H7 (cell line): ENCODE measurements around the gene SH3BP1. TPM values are rescaled to one million over a fixed set of nuclear protein-coding genes. Genes with fewer than 3 reads are reported as not detected.
A peak's percentile ranks its signal among the peaks of the same experiment; 100 is the strongest.
"Not testable (repeated sequence)": the region's sequence is repeated elsewhere in the genome, so short reads cannot be mapped to it uniquely, and the experiment has no call there.

ENCODE experiments used
- DNase-seq: peaks from one replicate; pipeline ENCODE4 v3.0.0; 2012
- H3K27me3 ChIP-seq: 2 replicates; pipeline ENCODE4 v1.6.0; 2011; ENCODE audit warnings: mild to moderate bottlenecking, low read length; ENCODE audit not compliant: control insufficient read depth, insufficient read depth
- H3K36me3 ChIP-seq: replicated peaks from 2 replicates; pipeline ENCODE4 v1.5.1; 2011; ENCODE audit warnings: low read length; ENCODE audit not compliant: control insufficient read depth, insufficient read depth
- H3K4me3 ChIP-seq: 2 replicates; pipeline ENCODE4 v1.5.1; 2011; ENCODE audit warnings: low read depth, mild to moderate bottlenecking, control low read depth, low read length, moderate library complexity; ENCODE audit not compliant: insufficient read depth
- total RNA-seq: library from RNA; depleted of rRNA; stranded (reverse); fragments of >200 nt; shearing (Covaris generic); gene quantifications from 2 replicates; pipeline ENCODE4 v1.2.3, GENCODE V29; 2014

Gene SH3BP1
- total RNA-seq, 1 experiment from 2014 or later, result 35.2 TPM

DNA sequence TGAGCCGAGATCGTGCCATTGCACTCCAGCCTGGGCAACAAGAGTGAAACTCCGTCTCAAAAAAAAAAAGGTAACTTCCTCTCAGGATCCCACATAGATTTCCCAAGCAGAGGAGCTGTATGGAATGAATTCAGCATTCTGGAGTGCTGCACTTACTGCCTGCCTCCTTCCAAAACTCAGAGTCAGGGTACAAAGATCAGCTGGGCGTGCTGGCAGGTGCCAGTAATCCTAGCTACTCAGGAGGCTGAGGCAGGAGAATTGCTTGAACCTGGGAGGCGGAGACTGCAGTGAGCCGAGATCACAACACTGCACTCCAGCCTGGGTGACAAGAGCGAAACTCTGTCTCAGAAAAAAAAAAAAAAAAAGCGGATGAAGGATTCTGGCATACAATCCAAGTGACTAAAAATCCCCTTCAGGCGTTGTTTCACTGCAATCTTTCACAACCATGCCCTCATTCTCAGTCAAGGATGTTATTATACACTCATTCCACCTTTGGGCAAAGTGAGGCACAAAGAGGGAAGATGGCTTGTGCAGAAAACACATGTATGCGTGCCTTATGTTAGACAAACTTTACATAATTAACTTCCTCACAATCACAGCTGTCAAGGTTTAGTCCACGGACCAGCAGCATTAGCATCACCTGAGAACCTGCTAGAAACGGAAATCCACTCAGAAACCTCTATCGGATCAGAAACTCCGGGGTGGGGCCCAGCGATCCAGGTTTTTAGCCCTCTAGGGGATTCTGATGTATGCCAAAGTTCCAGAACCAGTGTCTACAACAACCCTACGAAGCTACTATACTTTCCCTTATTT is 45.5 kb downstream of the SH3BP1 start:
- DNase-seq, result no peak
- no peaks in the 10 kb centered on the region for H3K27me3 ChIP-seq
- peaks cover 9% of the 10 kb centered on the region for H3K36me3 ChIP-seq
- no peak overlapping the region for H3K4me3 ChIP-seq

DNA sequence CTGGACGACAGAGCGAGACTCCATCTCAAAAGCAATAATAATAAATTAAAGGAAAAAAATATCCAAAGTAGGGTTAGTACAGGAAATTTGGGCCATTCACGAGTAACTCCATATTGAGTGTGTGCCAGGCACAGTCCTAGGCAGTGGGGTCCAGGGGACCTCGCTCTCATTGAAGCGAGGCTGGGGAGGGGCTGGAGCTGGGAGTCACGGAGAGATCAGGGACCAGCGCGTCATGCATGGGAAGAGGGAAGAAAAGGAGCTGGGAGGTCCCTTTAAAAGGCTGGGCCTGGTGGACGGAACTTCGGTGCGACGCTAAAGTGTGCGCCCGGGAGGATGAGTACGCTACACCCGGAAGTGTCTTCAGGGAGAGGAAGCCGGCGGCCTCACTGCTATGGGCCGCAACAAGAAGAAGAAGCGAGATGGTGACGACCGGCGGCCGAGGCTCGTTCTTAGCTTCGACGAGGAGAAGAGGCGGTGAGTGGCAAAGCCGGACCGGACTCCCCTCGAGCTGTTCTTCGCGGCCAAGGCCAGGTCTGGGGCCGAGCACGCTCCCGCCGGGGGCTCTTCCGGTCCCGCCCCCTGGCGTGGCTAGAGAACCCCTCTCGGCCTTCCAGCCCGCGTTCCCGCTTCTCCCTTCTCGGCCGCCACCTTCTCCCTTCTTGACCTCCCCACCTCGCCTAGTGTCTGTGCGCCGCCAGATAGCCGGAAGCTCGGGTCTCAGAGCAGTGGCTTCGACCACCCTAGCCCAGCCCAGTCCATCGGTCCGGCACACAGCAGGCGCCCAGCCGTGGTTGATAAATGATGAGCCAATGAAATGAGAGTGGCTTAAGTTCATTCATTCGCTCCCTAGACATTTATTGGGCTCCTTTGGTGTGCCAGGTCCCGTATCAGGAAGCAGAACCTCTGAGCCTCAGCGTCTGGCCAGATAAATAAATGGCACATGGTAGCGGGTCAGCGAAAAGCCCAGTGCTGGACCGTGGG is 46.8 kb downstream of the SH3BP1 start, which contains the start of gene NOL12:
Gene NOL12 (plus strand): TSS at position 342 of the 981 bp plus-strand sequence. CDS start 50 bp downstream, at position 392.
- peak; percentile 96 for DNase-seq
- peaks cover 15% of the 10 kb centered on the region for H3K36me3 ChIP-seq
- H3K4me3 ChIP-seq, result peak within 1 kb of the TSS; percentile 87
- H3K27me3 ChIP-seq, result no peaks in the 10 kb centered on the region

DNA sequence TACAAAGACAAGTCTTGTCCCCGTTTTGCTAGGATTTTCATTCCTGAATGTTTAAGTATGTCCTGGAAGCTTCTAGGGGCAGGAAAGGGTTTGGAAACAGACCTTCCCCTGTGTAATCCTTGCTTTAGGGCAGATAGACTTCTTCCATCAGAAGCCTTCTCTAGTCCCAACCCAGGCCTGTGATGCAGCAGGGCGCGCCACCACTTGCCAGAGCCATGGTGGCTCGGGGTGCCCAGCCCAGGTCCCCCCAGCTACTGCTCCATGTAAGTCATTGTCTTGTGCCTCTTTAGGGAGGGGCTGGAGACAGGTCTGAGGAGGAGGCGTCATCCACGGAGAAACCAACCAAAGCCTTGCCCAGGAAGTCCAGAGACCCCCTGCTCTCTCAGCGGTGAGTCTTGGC is 50.9 kb downstream of the SH3BP1 start:
- Histone ChIP-seq H3K36me3 (peaks cover 18% of the 10 kb centered on the region), H3K27me3 (no peaks in the 10 kb centered on the region), H3K4me3 (no peak overlapping the region)
- no peak for DNase-seq

DNA sequence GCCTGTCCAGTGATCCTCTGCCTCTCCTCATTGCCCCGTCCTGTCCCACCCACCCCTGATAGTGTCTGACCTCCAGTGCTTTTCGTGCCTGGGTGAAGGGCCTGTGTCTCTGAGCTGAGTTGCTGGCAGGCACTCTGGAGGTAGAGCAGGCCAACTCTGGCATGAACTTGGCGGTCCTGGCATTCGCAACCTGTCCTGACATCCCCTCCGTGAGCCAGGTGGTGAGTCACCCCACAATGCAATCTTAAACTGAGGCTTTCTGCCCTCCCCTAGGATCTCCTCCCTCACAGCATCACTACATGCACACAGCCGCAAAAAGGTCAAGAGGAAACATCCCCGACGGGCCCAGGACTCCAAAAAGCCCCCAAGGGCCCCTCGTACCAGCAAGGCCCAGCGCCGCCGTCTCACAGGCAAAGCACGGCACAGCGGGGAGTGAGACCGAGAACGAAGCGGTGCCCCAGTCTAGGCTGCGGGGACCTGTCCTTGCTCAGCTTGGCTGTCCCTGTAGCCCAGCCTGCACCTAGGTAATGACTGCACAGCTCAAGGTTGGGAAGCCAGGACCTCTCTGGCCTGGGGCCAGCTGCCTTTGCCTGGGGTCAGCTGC is 51.5 kb downstream of the SH3BP1 start:
- DNase-seq, result no peak
- Histone ChIP-seq H3K36me3 (peaks cover 18% of the 10 kb centered on the region), H3K27me3 (no peaks in the 10 kb centered on the region), H3K4me3 (no peak overlapping the region)

DNA sequence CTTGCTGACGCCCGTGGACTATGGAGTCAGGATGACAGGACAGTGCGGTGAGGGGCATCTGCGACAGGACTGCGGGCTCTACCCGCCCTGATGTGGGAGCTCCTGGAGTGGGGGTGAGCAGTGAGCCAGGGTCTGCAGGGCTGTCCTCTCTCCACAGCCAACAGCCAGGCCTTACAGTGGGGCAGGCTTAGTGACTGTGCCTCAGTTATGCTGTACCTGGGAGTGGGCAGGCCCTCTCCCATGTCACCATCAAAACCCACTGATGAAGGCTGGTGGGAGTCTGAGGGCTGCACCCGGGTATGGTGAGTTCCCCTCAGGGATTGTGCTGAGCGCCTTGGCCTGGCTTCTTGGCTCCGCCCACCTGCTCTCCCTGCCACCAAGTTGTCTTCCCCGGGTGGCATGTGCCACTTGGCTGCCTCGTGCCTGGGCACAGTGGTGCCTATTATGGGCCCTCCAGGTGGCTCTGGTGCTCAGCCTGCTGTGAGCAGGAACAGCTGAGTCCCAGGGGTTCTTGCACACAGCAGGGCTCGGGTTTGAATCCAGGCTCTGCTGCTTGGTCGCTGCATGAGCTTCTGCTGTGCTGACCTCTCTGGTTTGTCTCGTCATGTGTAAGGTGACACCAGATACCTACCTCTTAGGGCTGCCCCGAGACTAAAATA is 53.3 kb downstream of the SH3BP1 start:
- no peak for DNase-seq
- no peak overlapping the region for H3K4me3 ChIP-seq
- no peaks in the 10 kb centered on the region for H3K27me3 ChIP-seq
- H3K36me3 ChIP-seq, result peaks cover 18% of the 10 kb centered on the region

DNA sequence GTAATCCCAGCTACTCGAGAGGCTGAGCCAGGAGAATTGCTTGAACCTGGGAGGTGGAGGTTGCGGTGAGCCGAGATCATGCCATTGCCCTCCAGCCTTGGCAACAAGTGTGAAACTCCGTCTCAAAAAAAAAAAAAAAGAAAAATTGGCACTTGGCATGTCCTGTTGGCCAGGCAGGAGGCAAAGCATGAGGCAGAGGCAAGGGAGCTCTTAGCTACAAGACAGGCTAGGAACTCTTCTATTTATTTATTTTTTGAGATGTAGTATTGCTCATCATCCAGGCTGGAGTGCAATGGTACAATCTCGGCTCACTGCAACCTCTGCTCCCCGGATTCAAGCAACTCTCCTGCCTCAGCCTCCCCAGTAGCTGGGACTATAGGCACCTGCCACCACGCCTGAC is 54.7 kb downstream of the SH3BP1 start:
- not testable (repeated sequence) for H3K4me3 ChIP-seq, DNase-seq, H3K27me3 ChIP-seq
- peaks cover 11% of the 10 kb centered on the region for H3K36me3 ChIP-seq

DNA sequence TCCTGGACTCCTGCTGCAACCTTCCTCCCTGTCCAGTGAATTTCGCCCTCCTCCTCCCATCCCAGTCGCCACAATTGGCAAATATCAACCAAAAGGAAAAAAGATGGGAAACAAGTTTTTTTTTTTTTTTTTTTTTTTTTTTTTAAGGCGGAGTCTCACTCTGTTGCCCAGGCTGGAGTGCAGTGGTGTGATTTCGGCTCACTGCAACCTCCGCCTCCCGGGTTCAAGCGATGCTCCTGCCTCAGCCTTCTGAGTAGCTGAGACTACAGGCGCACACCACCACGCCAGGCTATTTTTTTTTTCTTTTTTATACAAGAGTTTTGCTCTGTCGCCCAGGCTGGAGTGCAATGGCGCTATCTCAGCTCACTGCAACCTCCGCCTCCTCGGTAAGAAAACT is 56.8 kb downstream of the SH3BP1 start:
- DNase-seq, H3K27me3 ChIP-seq: not testable (repeated sequence)
- Histone ChIP-seq H3K36me3 (peaks cover 12% of the 10 kb centered on the region), H3K4me3 (peak overlapping the region; percentile 11; the same call in 1 of the 2 replicates)

DNA sequence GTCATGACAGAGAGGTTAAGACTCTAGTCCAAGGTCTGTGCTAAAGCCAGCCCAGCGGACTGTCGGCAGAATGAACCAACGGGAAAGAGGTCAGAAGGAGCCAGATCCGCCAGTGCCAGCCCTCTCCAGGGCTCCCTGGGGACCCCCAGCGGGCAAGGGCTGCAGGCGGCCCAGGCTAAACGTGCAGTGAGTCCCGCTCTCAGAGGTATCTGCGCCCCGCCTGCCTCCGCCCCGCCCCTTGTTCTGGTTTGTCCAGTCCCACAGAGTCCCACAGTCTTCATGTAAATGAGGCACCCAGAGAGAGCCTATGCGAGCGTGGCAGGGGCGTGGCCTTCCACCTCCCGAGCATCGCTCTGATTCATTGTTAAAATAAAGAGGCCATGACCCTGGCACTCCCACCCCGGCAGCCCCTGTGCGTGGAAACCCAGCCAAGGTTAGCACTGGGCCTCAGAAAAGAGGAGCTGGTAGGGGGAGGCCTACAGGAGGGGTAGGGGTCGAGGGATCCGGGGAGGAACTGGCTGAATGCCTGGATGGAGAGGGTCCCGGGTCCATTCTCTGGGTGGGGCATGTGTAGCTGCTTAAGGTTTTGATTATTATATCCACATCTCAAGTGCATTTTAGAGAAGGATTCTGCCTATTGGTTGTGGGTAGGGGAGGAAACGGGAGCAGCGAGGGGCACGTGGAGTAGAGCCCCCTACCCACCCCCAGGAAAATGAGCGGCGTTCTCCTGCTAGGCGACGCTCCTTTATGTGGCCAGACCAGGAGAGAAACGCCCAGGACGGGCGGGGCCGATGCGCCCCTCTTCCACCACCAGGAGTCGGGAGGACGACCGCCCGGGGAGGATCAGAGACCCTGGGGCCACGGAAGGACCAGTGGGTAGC is 57.4 kb downstream of the SH3BP1 start, which contains the start of gene TRIOBP:
Gene TRIOBP (plus strand): TSS at position 392 of the 881 bp plus-strand sequence. CDS start 4,318 bp downstream, outside the sequence.
- Histone ChIP-seq H3K36me3 (peaks cover 11% of the 10 kb centered on the region), H3K27me3 (no peaks in the 10 kb centered on the region), H3K4me3 (peak within 1 kb of the TSS; percentile 65)
- peak; percentile 98 for DNase-seq

DNA sequence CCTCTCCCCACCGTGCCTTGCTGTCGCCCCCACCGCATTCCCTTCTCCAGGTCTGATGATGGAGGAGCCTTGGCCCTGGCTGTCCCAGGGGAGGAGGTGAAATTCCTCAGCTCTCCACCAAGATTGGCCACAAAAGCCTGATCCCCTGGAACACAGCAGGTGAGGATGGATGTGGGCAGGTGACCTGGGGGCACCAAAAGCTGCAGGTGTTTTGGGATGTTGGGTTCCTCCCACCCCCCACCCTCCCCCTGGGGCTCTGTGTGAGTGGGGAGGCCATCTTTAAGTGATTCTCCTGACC is 58.0 kb downstream of the SH3BP1 start:
- Histone ChIP-seq H3K27me3 (no peaks in the 10 kb centered on the region), H3K36me3 (peaks cover 11% of the 10 kb centered on the region), H3K4me3 (peak overlapping the region; percentile 65)
- no peak for DNase-seq

DNA sequence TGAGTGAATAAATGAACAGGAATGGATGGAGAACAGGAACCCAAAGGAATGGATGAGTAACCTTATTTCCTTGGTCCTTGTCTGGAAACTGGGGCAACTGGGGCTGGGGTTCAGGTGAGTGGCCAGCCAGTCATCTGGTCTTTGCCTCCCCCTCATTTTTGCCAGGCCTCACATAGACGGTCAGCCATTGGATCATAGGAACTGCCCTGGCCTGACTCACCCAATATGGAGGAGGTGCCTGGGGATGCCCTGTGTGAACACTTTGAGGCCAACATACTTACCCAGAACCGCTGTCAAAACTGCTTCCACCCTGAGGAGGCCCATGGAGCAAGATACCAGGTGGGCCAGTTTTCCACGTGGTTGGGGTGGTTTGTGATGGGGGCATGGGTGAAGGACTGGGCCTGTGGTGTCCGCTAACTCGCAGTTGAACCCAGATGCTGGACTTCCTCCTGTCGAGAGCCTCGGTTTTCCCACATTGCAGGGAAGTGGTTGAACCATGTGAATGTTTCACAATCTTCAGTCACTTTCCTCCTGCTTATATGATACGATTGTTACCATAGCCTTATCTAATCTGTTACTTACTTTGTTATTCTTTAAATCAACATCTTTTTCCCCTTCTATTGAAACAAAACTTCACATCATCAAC is 61.8 kb downstream of the SH3BP1 start:
- DNase-seq, result no peak
- Histone ChIP-seq H3K27me3 (no peaks in the 10 kb centered on the region), H3K4me3 (no peak overlapping the region), H3K36me3 (peaks cover 11% of the 10 kb centered on the region)

DNA sequence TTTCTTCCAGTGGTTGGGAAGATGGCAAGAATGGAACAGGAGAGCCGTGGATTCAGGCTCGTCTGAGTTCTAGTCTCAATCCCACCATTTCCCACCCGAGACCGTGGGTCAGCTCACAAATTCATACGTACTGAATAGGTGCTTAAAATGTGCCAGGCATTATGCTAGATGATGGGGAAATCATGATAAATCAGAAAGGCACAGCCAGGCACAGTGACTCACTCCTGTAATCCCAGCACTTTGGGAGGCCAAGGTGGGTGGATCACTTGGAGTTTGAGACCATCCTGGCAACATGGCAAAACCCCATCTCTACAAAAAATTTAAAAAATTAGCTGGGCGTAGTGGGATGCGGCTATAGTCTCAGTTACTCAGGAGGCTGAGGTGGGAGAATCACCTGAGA is 64.4 kb downstream of the SH3BP1 start:
- H3K36me3 ChIP-seq, result peaks cover 11% of the 10 kb centered on the region
- H3K27me3 ChIP-seq, result no peaks in the 10 kb centered on the region
- H3K4me3 ChIP-seq, result no peak overlapping the region
- no peak for DNase-seq

DNA sequence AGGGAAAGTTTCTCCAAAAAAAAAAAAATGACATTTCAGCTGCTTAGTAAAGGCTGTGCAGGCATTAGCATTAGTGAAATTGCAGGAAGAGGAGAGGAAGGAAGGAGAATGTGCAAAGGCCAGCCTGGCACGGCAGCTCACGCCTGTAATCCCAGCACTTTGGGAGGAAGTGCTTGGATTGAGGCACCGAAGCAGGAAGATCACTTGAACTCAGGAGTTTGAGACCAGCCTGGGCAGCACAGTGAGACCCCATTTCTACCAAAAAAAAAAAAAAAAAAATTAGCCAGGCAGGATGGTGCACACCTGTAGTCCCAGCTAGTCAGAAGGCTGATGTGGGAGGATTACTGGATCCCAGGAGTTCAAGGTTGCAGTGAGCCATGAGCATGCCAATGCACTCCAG is 65.2 kb downstream of the SH3BP1 start:
- Histone ChIP-seq H3K27me3 (no peaks in the 10 kb centered on the region), H3K4me3 (no peak overlapping the region), H3K36me3 (peaks cover 6% of the 10 kb centered on the region)
- no peak for DNase-seq

DNA sequence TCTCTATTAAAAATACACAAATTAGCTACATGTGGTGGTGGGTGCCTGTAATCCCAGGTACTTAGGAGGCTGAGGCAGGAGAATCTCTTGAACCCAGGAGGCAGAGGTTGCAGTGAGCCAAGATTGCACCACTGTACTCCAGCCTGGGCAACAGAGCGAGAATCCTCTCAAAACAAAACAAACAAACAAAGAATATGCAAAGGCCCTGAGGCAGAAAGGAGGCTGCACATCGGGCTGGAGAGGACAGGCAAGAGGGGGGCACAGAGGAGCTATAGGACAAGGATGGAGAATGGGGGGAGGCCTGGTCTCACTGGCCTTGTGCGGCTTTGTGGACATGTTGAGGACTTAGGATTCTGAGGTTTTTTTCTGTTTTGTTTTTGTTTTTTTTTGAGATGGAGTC is 65.7 kb downstream of the SH3BP1 start:
- Histone ChIP-seq H3K36me3 (peaks cover 6% of the 10 kb centered on the region), H3K4me3 (no peak overlapping the region), H3K27me3 (no peaks in the 10 kb centered on the region)
- no peak for DNase-seq
